Neutrophil (primary cell): ENCODE results near the gene SERBP1.
"Not testable (repeated sequence)": the region's sequence is repeated elsewhere in the genome, so short reads cannot be mapped to it uniquely, and the experiment has no call there.

ENCODE experiments used
- H3K27ac ChIP-seq: fragments of 200-600 bp; sonication (generic); 2 replicates; pipeline ENCODE4 v1.5.1; 2016; ENCODE audit warnings: mild to moderate bottlenecking, moderate library complexity
- H3K27me3 ChIP-seq: fragments of 200-600 bp; sonication (generic); 2 replicates; pipeline ENCODE4 v1.6.0; 2016; ENCODE audit warnings: mild to moderate bottlenecking
- H3K36me3 ChIP-seq: fragments of 200-600 bp; sonication (generic); 2 replicates; pipeline ENCODE4 v1.5.1; 2017
- H3K4me1 ChIP-seq, 2 experiments: fragments of 200-600 bp in 1 of 2; sonication (generic) in 1 of 2; 1 replicate in 1 of 2; 2 replicates in 1 of 2; pipeline versions ENCODE4 v1.5.1 to v1.6.1; 2013 to 2016; ENCODE audit warnings: low read depth in 1 of 2, low read length in 1 of 2, mild to moderate bottlenecking in 1 of 2, moderate library complexity in 1 of 2; ENCODE audit not compliant: control insufficient read depth in 1 of 2, insufficient read depth in 1 of 2
- H3K4me3 ChIP-seq, 2 experiments: fragments of 200-600 bp in 1 of 2; sonication (generic) in 1 of 2; 1 replicate in 1 of 2; 2 replicates in 1 of 2; pipeline ENCODE4 v1.5.1; 2013 to 2016; ENCODE audit warnings: low read depth in 1 of 2, low read length in 1 of 2, mild to moderate bottlenecking in 1 of 2, moderate library complexity in 1 of 2
- H3K9me3 ChIP-seq: fragments of 200-600 bp; sonication (generic); 2 replicates; pipeline ENCODE4 v1.5.1; 2016
- CTCF ChIP-seq: fragments of 200-600 bp; sonication (generic); IDR thresholded peaks from 2 replicates; pipeline ENCODE4 v1.5.1; 2016; ENCODE audit warnings: antibody characterized with exemption

The SERBP1 gene

GRCh38 chr1:67404212-67404620, 26.0 kb downstream of the SERBP1 start:
- Histone ChIP-seq H3K36me3 (no peaks in the 10 kb centered on the region), H3K4me1 (no peaks in the 10 kb centered on the region), H3K27me3 (no peaks in the 10 kb centered on the region), H3K27ac (no peak overlapping the region), H3K4me3 (no peak overlapping the region), H3K9me3 (no peaks in the 10 kb centered on the region)
- no peak for TF ChIP-seq CTCF

- Histone ChIP-seq H3K27ac (no peak overlapping the region), H3K36me3 (no peaks in the 10 kb centered on the region), H3K4me1 (no peaks in the 10 kb centered on the region), H3K9me3 (no peaks in the 10 kb centered on the region), H3K4me3 (no peak overlapping the region), H3K27me3 (no peaks in the 10 kb centered on the region)
- no peak for TF ChIP-seq CTCF
These were observed 28.8 kb downstream of the SERBP1 start for GRCh38 chr1:67401443-67401842.

- H3K36me3 ChIP-seq, H3K27me3 ChIP-seq, H3K9me3 ChIP-seq, H3K27ac ChIP-seq, H3K4me3 ChIP-seq, H3K4me1 ChIP-seq: not testable (repeated sequence)
These were observed 30.0 kb downstream of the SERBP1 start for GRCh38 chr1:67400029-67400786.

GRCh38 chr1:67399199-67399993, 30.8 kb downstream of the SERBP1 start:
- no peak overlapping the region for H3K4me3 ChIP-seq
- H3K27ac ChIP-seq = no peak overlapping the region
- H3K27me3 ChIP-seq = no peaks in the 10 kb centered on the region
- no peaks in the 10 kb centered on the region for H3K36me3 ChIP-seq
- H3K4me1 ChIP-seq = no peaks in the 10 kb centered on the region
- no peaks in the 10 kb centered on the region for H3K9me3 ChIP-seq
- TF ChIP-seq CTCF = no peak

GRCh38 chr1:67394548-67394947, 35.7 kb downstream of the SERBP1 start:
- Histone ChIP-seq H3K4me3 (no peak overlapping the region), H3K4me1 (no peaks in the 10 kb centered on the region), H3K27me3 (no peaks in the 10 kb centered on the region), H3K36me3 (no peaks in the 10 kb centered on the region), H3K9me3 (no peaks in the 10 kb centered on the region), H3K27ac (no peak overlapping the region)
- TF ChIP-seq CTCF = no peak

- Histone ChIP-seq H3K9me3 (no peaks in the 10 kb centered on the region), H3K4me1 (no peaks in the 10 kb centered on the region)
- TF ChIP-seq CTCF = no peak
These were observed 36.5 kb downstream of the SERBP1 start for GRCh38 chr1:67393737-67394136.

More at GRCh38 chr1:67393737-67394136, 36.5 kb downstream of the SERBP1 start:
- Histone ChIP-seq H3K4me3 (no peak overlapping the region), H3K27ac (no peak overlapping the region), H3K27me3 (no peaks in the 10 kb centered on the region), H3K36me3 (no peaks in the 10 kb centered on the region)
